Right renal cortex interstitium (tissue), 3 donors: ENCODE measurements around the gene CDCA3. TPM values are rescaled to one million over a fixed set of nuclear protein-coding genes. Genes with fewer than 3 reads are reported as not detected.
"Not testable (repeated sequence)": the region's sequence is repeated elsewhere in the genome, so short reads cannot be mapped to it uniquely, and the experiment has no call there.

Experiments
- DNase-seq, 3 donors: peaks; one replicate each; pipeline ENCODE4 v3.0.0-alpha.2; 2013; ENCODE audit warnings: low read depth in 3 of 3, low spot score in 2 of 3
- polyA plus RNA-seq, 3 donors: library from polyadenylated mRNA; unstranded; fragments of 120-200 nt; gene quantifications; one replicate each; pipeline ENCODE4 v1.2.1, GENCODE V29; 2013; ENCODE audit not compliant: insufficient read length in 3 of 3

CDCA3 gene
- polyA plus RNA-seq, 3 donors: 20.5 to 23.3 (median 22.7) TPM

GRCh38 chr12:6873094-6874014 is 22.3 kb upstream of the CDCA3 start, which contains the start of gene SPSB2:
SPSB2 (minus strand) TSS chr12:6873303; CDS start chr12:6872901, 402 bp downstream.
- peak in 2 of 3 donors; percentile 94 to 97 for DNase-seq

GRCh38 chr12:6872073-6873048 is 21.3 kb upstream of the CDCA3 start:
- DNase-seq: no peak

- no peak for DNase-seq
Observed at GRCh38 chr12:6871052-6871957, 20.2 kb upstream of the CDCA3 start.

GRCh38 chr12:6870304-6870703 is 19.2 kb upstream of the CDCA3 start:
- DNase-seq: not testable (repeated sequence)

GRCh38 chr12:6869049-6870021 is 18.2 kb upstream of the CDCA3 start:
- no peak for DNase-seq

GRCh38 chr12:6868211-6869048 is 17.3 kb upstream of the CDCA3 start:
- no peak for DNase-seq

- no peak for DNase-seq
Observed at GRCh38 chr12:6867413-6868210, 16.5 kb upstream of the CDCA3 start, which contains the start of gene TPI1. TPI1 (plus strand) TSS chr12:6867531; CDS start chr12:6867567, 36 bp downstream.

- DNase-seq: no peak
Observed at GRCh38 chr12:6866920-6867412, 15.9 kb upstream of the CDCA3 start.

GRCh38 chr12:6866163-6866919 is 15.3 kb upstream of the CDCA3 start:
- no peak for DNase-seq

GRCh38 chr12:6865307-6865706 is 14.2 kb upstream of the CDCA3 start:
- DNase-seq: not testable (repeated sequence)

- DNase-seq: no peak
Observed at GRCh38 chr12:6863586-6864321, 12.7 kb upstream of the CDCA3 start.

- DNase-seq: no peak
Observed at GRCh38 chr12:6863033-6863432, 11.9 kb upstream of the CDCA3 start.

- no peak for DNase-seq
Observed at GRCh38 chr12:6861391-6861790, 10.3 kb upstream of the CDCA3 start.

GRCh38 chr12:6860942-6861341 is 9.9 kb upstream of the CDCA3 start:
- DNase-seq: no peak

GRCh38 chr12:6860116-6860515 is 9.0 kb upstream of the CDCA3 start:
- no peak for DNase-seq
